ENCODE results near the gene PRKCSH. TPM values are rescaled to one million over a fixed set of nuclear protein-coding genes. Genes with fewer than 3 reads are reported as not detected.

The PRKCSH gene
- polyA plus RNA-seq, 3 donors, result 24.9 to 172 (median 28.4) TPM

DNA sequence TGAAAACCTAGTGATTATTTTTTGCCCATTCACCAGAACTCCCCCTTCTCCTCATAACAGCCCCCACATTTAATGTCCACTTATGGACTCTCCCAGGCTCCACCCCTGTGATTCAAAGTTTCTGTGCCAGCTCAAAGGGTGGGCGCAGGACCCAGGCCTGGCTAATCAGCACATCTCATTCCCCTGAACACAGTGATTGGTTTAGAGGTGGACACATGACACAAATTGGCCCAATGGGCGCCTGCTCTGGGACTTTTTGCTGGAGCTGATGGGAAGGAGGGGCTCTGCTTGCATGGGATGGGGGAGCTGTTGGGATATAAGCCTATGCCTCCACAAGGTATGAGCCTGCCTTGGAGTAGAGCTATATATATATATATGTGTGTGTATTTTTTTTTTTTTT lies 45.1 kb upstream of the PRKCSH start:
- Mint-ChIP-seq H3K27ac (no peak overlapping the region), H3K36me3 (no peaks in the 10 kb centered on the region), H3K27me3 (ENCODE audit: low read depth in 3 of 3) (peaks cover 6 to 11% (median 11%) of the 10 kb centered on the region in 3 donors), H3K4me3 (peak overlapping the region in 1 of 2 donors; percentile 20), H3K9me3 (peaks cover 6 to 11% (median 9%) of the 10 kb centered on the region in 7 donors), H3K4me1 (peaks cover 18% of the 10 kb centered on the region)
- intact Hi-C loops (cut with micrococcal nuclease), result no loop called here
- DNase-seq, result no peak
- Histone ChIP-seq H3K9me3 (replicated peaks in 1 of 2; ENCODE audit: control insufficient read depth in 1 of 2, insufficient read depth in 1 of 2, low read length in 2 of 2) (peaks cover 6 to 10% of the 10 kb centered on the region in 2 donors), H3K4me3 (replicated peaks in 1 of 3; ENCODE audit: low read depth in 2 of 3, low read length in 3 of 3) (no peak overlapping the region), H3K4me1 (ENCODE audit: control insufficient read depth in 1 of 2, insufficient read depth in 2 of 2, low read length in 2 of 2) (peaks cover 14 to 15% of the 10 kb centered on the region in 2 donors), H2AFZ (ENCODE audit: insufficient read depth, low read depth, low read length, poor library complexity, severe bottlenecking) (no peak overlapping the region), H3K27me3 (ENCODE audit: control insufficient read depth in 2 of 2, insufficient read depth in 2 of 2, low read length in 2 of 2) (no peaks in the 10 kb centered on the region), H3K4me2 (replicated peaks; ENCODE audit: extremely low read depth, low read length, poor library complexity, severe bottlenecking) (no peak overlapping the region), H4K20me1 (ENCODE audit: insufficient read depth, low read length) (no peaks in the 10 kb centered on the region), H3K27ac (ENCODE audit: low read depth in 1 of 2, low read length in 2 of 2) (no peak overlapping the region), H3K36me3 (replicated peaks in 1 of 2; ENCODE audit: control insufficient read depth in 1 of 2, insufficient read depth in 2 of 2, low read length in 2 of 2) (no peaks in the 10 kb centered on the region), H3K9ac (ENCODE audit: insufficient read depth, low read length, poor library complexity, severe bottlenecking) (no peak overlapping the region), H3K79me2 (ENCODE audit: insufficient read depth, low read length) (no peaks in the 10 kb centered on the region)
- WGBS (ENCODE audit: insufficient coverage), result no CpG with 5 or more reads among the region's 2 CpGs
- TF ChIP-seq, protein P1, sequence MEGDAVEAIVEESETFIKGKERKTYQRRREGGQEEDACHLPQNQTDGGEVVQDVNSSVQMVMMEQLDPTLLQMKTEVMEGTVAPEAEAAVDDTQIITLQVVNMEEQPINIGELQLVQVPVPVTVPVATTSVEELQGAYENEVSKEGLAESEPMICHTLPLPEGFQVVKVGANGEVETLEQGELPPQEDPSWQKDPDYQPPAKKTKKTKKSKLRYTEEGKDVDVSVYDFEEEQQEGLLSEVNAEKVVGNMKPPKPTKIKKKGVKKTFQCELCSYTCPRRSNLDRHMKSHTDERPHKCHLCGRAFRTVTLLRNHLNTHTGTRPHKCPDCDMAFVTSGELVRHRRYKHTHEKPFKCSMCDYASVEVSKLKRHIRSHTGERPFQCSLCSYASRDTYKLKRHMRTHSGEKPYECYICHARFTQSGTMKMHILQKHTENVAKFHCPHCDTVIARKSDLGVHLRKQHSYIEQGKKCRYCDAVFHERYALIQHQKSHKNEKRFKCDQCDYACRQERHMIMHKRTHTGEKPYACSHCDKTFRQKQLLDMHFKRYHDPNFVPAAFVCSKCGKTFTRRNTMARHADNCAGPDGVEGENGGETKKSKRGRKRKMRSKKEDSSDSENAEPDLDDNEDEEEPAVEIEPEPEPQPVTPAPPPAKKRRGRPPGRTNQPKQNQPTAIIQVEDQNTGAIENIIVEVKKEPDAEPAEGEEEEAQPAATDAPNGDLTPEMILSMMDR (IDR thresholded peaks at IDR 0.05), result no peak

DNA sequence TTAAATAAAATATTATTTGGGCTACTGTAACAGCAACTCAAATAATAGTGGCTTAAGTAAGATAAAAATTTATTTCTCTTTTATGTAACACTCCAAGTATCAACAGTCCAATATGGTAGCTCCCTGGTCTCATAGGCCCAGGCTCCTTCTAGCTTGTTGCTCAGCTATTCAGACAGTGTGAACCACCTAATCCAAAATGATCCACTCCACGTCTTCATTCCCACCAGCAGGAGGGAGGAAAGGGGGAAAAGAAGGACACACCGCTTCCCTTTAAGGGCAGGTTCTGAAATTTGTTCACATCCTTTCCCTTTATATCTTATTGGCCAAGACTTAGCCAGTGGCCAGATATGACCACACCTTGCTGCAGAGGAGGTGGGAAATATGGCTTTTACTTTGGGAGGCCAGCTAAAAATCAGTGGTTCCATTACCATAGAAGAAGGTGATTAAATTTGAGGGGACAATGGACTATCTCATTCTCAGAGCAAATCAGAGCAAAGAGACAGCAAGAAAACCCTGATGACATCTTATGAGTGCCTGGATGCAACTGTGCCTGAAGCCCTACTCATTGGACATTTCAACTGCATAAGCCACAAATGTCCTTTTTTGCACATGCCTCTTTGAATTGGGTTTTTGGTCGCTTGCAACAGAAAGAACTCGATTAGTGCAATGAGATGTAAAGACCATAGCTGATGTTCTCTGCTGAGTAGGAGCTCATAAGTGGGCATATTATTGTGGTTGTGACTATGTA lies 44.3 kb upstream of the PRKCSH start:
- H3K36me3 ChIP-seq (replicated peaks in 1 of 2; ENCODE audit: control insufficient read depth in 1 of 2, insufficient read depth in 2 of 2, low read length in 2 of 2), result no peaks in the 10 kb centered on the region
- WGBS (ENCODE audit: insufficient coverage), result no CpG with 5 or more reads among the region's 4 CpGs
- H3K4me2 ChIP-seq (replicated peaks; ENCODE audit: extremely low read depth, low read length, poor library complexity, severe bottlenecking), result no peak overlapping the region
- no peaks in the 10 kb centered on the region for H4K20me1 ChIP-seq (ENCODE audit: insufficient read depth, low read length)
- H3K27me3 Mint-ChIP-seq (ENCODE audit: low read depth in 3 of 3), result peaks cover 6 to 17% (median 11%) of the 10 kb centered on the region in 3 donors
- peaks cover 19% of the 10 kb centered on the region for H3K4me1 Mint-ChIP-seq
- peaks cover 6 to 11% (median 9%) of the 10 kb centered on the region in 7 donors for H3K9me3 Mint-ChIP-seq
- H3K4me1 ChIP-seq (ENCODE audit: control insufficient read depth in 1 of 2, insufficient read depth in 2 of 2, low read length in 2 of 2), result peaks cover 14 to 15% of the 10 kb centered on the region in 2 donors
- H3K4me3 ChIP-seq (replicated peaks in 1 of 3; ENCODE audit: low read depth in 2 of 3, low read length in 3 of 3), result no peak overlapping the region
- H3K36me3 Mint-ChIP-seq, result no peaks in the 10 kb centered on the region
- H3K9me3 ChIP-seq (replicated peaks in 1 of 2; ENCODE audit: control insufficient read depth in 1 of 2, insufficient read depth in 1 of 2, low read length in 2 of 2), result peaks cover 6 to 10% of the 10 kb centered on the region in 2 donors
- H3K27ac Mint-ChIP-seq, result no peak overlapping the region
- no peak overlapping the region for H3K9ac ChIP-seq (ENCODE audit: insufficient read depth, low read length, poor library complexity, severe bottlenecking)
- H3K27me3 ChIP-seq (ENCODE audit: control insufficient read depth in 2 of 2, insufficient read depth in 2 of 2, low read length in 2 of 2), result no peaks in the 10 kb centered on the region
- no peak overlapping the region for H3K27ac ChIP-seq (ENCODE audit: low read depth in 1 of 2, low read length in 2 of 2)
- no peak for DNase-seq
- H3K4me3 Mint-ChIP-seq, result no peak overlapping the region
- no peaks in the 10 kb centered on the region for H3K79me2 ChIP-seq (ENCODE audit: insufficient read depth, low read length)
- TF ChIP-seq, protein P1 (IDR thresholded peaks at IDR 0.05), result no peak
- intact Hi-C loops (cut with micrococcal nuclease), result no loop called here
- H2AFZ ChIP-seq (ENCODE audit: insufficient read depth, low read depth, low read length, poor library complexity, severe bottlenecking), result no peak overlapping the region
